RWPE1 (cell line): ENCODE measurements around the gene EIF5.

Experiments
- CTCF ChIA-PET: fragments of 350-600 bp; sonication (Branson Sonifier 250); formaldehyde crosslinking; extraction: SDS; loops from one replicate; lab custom pipeline; 2021; lab: Yijun Ruan, JAX
- POLR2A ChIA-PET: fragments of 400-600 bp; formaldehyde crosslinking; extraction: SDS; loops from one replicate; lab custom pipeline; 2020; ENCODE audit warnings: antibody characterized with exemption; ENCODE audit not compliant: low non-redundant PET; lab: Yijun Ruan, JAX
- DNase-seq: peaks from one replicate; pipeline ENCODE4 v3.0.0; 2012; ENCODE audit warnings: low spot score
- H3K27ac ChIP-seq: fragments of 450-650 bp; 2 replicates; pipeline ENCODE4 v1.5.1; 2017
- TF ChIP-seq, protein P1 (sequence below): fragments of 450-650 bp; conservative IDR thresholded peaks from 2 replicates; pipeline ENCODE4 v1.5.1; 2017; ENCODE audit warnings: low read depth, mild to moderate bottlenecking

EIF5 gene

DNA sequence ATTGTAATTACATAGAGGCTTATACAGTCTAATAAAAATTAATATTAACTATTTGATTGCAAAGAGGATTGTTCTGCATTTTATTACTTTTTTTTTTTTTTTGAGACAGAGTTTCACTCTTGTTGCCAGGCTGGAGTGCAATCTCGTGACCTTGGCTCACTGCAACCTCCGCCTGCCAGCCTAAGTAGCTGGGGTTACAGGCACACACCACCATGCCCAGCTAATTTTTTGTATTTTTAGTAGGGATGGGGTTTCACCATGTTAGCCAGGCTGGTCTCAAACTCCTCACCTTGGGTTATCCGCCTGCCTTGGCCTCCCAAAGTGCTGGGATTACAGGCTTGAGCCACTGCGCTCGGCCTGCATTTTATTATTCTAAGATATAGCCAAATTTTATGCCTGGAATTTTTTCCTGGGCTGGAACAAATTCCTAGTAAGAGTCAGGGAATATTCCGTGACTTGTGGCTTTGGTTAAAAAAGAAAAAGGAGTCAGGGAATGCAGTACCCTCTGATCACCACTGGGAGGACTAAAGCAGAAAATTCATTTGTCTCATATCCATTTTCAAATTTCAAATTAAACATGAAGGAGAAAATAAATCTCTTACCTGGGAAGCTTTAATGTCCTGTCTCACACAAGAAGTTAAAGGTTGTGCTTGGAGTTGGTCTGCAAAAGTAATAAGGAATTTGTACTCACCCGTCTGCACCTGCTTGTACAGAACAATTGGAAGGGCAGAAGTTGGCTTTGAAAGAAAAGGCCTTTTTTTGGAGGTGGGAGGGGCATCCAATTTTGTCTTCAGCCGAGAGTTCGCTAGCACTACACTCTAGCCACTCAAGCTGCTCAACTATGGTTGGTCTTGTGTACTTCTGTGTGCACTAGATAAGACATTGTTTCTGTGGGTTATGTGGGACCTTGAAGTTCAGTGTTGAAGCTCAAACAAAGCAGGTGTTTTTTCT is 59.9 kb downstream of the EIF5 start:
- ChIA-PET POLR2A (no interaction called here), CTCF (interaction anchor here (0.6 to 1.0 kb wide), 9 partner anchors 9 to 818 kb away, joined by 3 to 7 read pairs (median 4); no protein-coding TSS in a partner anchor)
- TF ChIP-seq, protein P1, sequence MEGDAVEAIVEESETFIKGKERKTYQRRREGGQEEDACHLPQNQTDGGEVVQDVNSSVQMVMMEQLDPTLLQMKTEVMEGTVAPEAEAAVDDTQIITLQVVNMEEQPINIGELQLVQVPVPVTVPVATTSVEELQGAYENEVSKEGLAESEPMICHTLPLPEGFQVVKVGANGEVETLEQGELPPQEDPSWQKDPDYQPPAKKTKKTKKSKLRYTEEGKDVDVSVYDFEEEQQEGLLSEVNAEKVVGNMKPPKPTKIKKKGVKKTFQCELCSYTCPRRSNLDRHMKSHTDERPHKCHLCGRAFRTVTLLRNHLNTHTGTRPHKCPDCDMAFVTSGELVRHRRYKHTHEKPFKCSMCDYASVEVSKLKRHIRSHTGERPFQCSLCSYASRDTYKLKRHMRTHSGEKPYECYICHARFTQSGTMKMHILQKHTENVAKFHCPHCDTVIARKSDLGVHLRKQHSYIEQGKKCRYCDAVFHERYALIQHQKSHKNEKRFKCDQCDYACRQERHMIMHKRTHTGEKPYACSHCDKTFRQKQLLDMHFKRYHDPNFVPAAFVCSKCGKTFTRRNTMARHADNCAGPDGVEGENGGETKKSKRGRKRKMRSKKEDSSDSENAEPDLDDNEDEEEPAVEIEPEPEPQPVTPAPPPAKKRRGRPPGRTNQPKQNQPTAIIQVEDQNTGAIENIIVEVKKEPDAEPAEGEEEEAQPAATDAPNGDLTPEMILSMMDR = peak; percentile 87
- no peak for DNase-seq
- peak overlapping the region; percentile 50 for H3K27ac ChIP-seq
